Fibroblast of lung (primary cell): ENCODE measurements around the gene GINS3. TPM values are rescaled to one million over a fixed set of nuclear protein-coding genes. Genes with fewer than 3 reads are reported as not detected.

ENCODE experiments used
- DNase-seq, 2 donors: peaks; one replicate each; pipeline versions ENCODE4 v3.0.0 to v3.0.0-alpha.2; 2010; ENCODE audit warnings: low read depth in 2 of 2
- H2AFZ ChIP-seq: 2 replicates; pipeline ENCODE4 v1.5.1; 2012; ENCODE audit warnings: low read length, control low read depth, inconsistent platforms
- H3K27ac ChIP-seq: 2 replicates; pipeline ENCODE4 v1.5.1; 2011; ENCODE audit warnings: low read length, control low read depth; ENCODE audit not compliant: insufficient read depth
- H3K27me3 ChIP-seq: 2 replicates; pipeline ENCODE4 v1.5.1; 2011; ENCODE audit warnings: mild to moderate bottlenecking, low read length; ENCODE audit not compliant: control insufficient read depth, insufficient read depth
- H3K36me3 ChIP-seq: 2 replicates; pipeline ENCODE4 v1.5.1; 2011; ENCODE audit warnings: low read length; ENCODE audit not compliant: control insufficient read depth, insufficient read depth
- H3K4me1 ChIP-seq: 2 replicates; pipeline ENCODE4 v1.5.1; 2011; ENCODE audit warnings: low read length; ENCODE audit not compliant: control insufficient read depth, insufficient read depth; ENCODE audit errors: extremely low read depth
- H3K4me2 ChIP-seq: 2 replicates; pipeline ENCODE4 v1.5.1; 2011; ENCODE audit warnings: low read length, control low read depth; ENCODE audit not compliant: insufficient read depth; ENCODE audit errors: extremely low read depth
- H3K4me3 ChIP-seq, 4 experiments: fragments of 200-600 bp in 1 of 4; sonication (generic) in 1 of 4; replicated peaks in 1 of 4; 2 replicates each; pipeline ENCODE4 v1.5.1; 2011 to 2016; ENCODE audit warnings: low read length in 4 of 4, low read depth in 3 of 4, mild to moderate bottlenecking in 3 of 4, control low read depth in 2 of 4, inconsistent platforms in 1 of 4, mixed read lengths in 1 of 4; ENCODE audit not compliant: insufficient read depth in 1 of 4; ENCODE audit errors: control extremely low read depth in 1 of 4
- H3K79me2 ChIP-seq: 2 replicates; pipeline ENCODE4 v1.5.1; 2012; ENCODE audit warnings: mild to moderate bottlenecking, low read length, inconsistent platforms; ENCODE audit not compliant: control insufficient read depth, insufficient read depth
- H3K9ac ChIP-seq: 2 replicates; pipeline ENCODE4 v1.5.1; 2011; ENCODE audit warnings: mild to moderate bottlenecking, low read length, control low read depth; ENCODE audit not compliant: insufficient read depth
- H3K9me3 ChIP-seq: 2 replicates; pipeline ENCODE4 v1.5.1; 2012; ENCODE audit warnings: low read depth, low read length; ENCODE audit not compliant: control insufficient read depth, insufficient read depth
- H4K20me1 ChIP-seq: 2 replicates; pipeline ENCODE4 v1.5.1; 2011; ENCODE audit warnings: low read length; ENCODE audit not compliant: control insufficient read depth, insufficient read depth; ENCODE audit errors: extremely low read depth
- EZH2 ChIP-seq: IDR thresholded peaks from 2 replicates; pipeline ENCODE4 v1.5.1; 2012; ENCODE audit warnings: low read length, control low read depth, mild to moderate bottlenecking; ENCODE audit errors: missing control alignments
- polyA plus RNA-seq, 2 donors: library from polyadenylated mRNA; depleted of rRNA in 1 of 2; stranded (reverse) in 1 of 2; unstranded in 1 of 2; fragments of >200 nt; gene quantifications; 2 replicates each; pipeline ENCODE4 v1.2.1, GENCODE V29; 2011 to 2012; ENCODE audit warnings: missing spikeins in 1 of 2
- total RNA-seq: library from RNA; depleted of rRNA; stranded (reverse); fragments of >200 nt; gene quantifications from 2 replicates; pipeline ENCODE4 v1.2.1, GENCODE V29; 2014
- TF ChIP-seq, protein P1 (sequence below), 2 donors: IDR thresholded peaks in 1 of 2; conservative IDR thresholded peaks in 1 of 2; 1 replicate in 1 of 2; 2 replicates in 1 of 2; pipeline ENCODE4 v1.5.1; 2011 to 2012; ENCODE audit warnings: low read length in 2 of 2, control low read depth in 1 of 2, inconsistent platforms in 1 of 2, low read depth in 1 of 2, mild to moderate bottlenecking in 1 of 2

Gene GINS3
- total and polyA plus RNA-seq, 2 donors (not counting 1 experiment from before 2014, with no cell fraction given), result 1.8 to 5.9 TPM

DNA sequence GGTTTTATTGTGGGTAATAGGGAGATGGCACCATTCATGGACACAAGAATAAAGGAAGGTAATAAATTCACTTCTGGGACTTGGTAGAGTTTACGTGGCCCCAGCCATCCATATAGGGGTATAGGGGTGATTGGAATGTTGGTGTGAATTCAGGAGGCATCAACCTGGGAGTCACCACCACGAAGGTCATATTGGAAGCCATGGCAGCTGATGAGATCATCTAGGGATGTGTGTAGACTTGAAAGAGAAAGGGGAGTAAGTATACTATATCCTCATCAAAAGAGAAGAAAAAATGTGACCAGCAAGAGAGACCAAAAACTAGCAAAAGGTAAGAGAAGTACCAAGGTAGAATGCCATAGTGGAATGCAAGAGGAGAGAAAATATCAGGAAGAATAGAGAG, 26.6 kb upstream of the GINS3 start:
- no peaks in the 10 kb centered on the region for H4K20me1 ChIP-seq

DNA sequence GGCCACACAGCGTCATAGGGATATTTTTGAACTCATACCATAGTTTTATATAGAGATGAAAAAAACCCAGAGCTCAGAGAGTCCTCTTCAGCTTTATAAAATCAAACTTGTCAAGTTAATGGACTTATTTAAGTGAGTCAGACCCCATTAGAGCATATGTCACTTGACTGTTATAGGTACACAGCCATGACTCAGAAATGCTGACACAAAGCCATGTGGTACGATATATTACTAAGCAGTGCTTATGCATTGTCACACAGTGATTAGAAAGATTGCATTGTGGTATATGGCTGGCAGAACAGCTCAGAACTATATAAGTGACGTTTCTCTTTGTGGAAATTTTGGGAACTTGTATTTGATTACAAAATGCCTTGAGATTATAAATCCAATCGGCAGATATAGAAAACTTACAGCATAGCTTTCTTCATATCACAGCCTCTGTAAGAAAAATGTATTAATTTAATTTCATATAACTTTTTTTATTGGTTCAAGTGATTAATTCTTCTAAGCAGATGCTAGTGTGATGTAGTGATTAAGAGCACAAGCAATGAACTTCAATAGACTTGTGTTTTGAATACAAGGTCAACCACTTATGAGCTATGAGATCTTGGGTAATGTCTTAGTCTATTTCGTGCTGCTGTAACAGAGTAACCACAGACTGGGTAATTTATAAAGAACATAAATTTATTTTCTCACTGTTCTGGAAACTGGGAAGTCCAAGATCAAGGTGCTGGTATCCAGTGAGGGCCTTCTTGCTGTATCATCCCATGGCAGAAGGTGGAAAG, 25.8 kb upstream of the GINS3 start:
- TF ChIP-seq EZH2, result no peak
- TF ChIP-seq, protein P1, sequence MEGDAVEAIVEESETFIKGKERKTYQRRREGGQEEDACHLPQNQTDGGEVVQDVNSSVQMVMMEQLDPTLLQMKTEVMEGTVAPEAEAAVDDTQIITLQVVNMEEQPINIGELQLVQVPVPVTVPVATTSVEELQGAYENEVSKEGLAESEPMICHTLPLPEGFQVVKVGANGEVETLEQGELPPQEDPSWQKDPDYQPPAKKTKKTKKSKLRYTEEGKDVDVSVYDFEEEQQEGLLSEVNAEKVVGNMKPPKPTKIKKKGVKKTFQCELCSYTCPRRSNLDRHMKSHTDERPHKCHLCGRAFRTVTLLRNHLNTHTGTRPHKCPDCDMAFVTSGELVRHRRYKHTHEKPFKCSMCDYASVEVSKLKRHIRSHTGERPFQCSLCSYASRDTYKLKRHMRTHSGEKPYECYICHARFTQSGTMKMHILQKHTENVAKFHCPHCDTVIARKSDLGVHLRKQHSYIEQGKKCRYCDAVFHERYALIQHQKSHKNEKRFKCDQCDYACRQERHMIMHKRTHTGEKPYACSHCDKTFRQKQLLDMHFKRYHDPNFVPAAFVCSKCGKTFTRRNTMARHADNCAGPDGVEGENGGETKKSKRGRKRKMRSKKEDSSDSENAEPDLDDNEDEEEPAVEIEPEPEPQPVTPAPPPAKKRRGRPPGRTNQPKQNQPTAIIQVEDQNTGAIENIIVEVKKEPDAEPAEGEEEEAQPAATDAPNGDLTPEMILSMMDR (conservative IDR thresholded peaks at IDR 0.05 in 1 of 2, IDR thresholded peaks at IDR 0.05 in 1 of 2; ENCODE audit: low read depth in 1 of 2, low read length in 2 of 2), result no peak

More for the DNA sequence above, 26.6 kb upstream of the GINS3 start:
- H3K27me3 ChIP-seq, result no peaks in the 10 kb centered on the region
- H3K9ac ChIP-seq, result no peak overlapping the region
- no peaks in the 10 kb centered on the region for H3K36me3 ChIP-seq
- no peak overlapping the region for H3K4me3 ChIP-seq
- no peak for DNase-seq
- H3K4me1 ChIP-seq, result no peaks in the 10 kb centered on the region
- H2AFZ ChIP-seq, result no peak overlapping the region
- TF ChIP-seq, protein P1 (conservative IDR thresholded peaks at IDR 0.05 in 1 of 2, IDR thresholded peaks at IDR 0.05 in 1 of 2; ENCODE audit: low read depth in 1 of 2, low read length in 2 of 2), result no peak
- no peak for TF ChIP-seq EZH2
- no peaks in the 10 kb centered on the region for H3K9me3 ChIP-seq
- H3K79me2 ChIP-seq, result no peaks in the 10 kb centered on the region
- H3K4me2 ChIP-seq, result no peak overlapping the region
- H3K27ac ChIP-seq, result no peak overlapping the region

DNA sequence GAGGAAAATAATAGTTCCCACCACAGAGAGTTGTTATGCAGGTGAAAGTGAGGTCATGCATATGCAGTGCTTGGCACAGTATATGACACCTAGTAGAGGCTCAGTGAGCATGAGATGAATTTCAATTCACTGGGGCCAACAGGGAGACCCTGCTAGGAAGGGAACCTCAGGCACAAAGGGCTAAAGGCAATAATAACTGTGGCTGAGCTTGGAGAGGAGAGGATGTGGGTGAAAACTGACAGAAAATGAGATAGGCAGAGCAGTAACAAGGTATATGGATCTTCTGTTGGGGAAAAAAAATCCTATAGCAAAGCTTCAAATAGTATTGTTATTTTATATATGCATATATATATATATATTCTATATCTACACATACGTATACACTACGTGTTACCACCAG, 25.0 kb upstream of the GINS3 start:
- no peak overlapping the region for H3K4me2 ChIP-seq

More for the DNA sequence above, 25.8 kb upstream of the GINS3 start:
- Histone ChIP-seq H3K27me3 (no peaks in the 10 kb centered on the region), H2AFZ (no peak overlapping the region), H3K4me1 (no peaks in the 10 kb centered on the region), H3K79me2 (no peaks in the 10 kb centered on the region), H3K4me2 (no peak overlapping the region), H3K36me3 (no peaks in the 10 kb centered on the region), H3K9me3 (no peaks in the 10 kb centered on the region), H3K27ac (no peak overlapping the region), H4K20me1 (no peaks in the 10 kb centered on the region), H3K9ac (no peak overlapping the region), H3K4me3 (no peak overlapping the region)
- DNase-seq, result peak; percentile 46 to 83

More for the DNA sequence above, 25.0 kb upstream of the GINS3 start:
- Histone ChIP-seq H2AFZ (no peak overlapping the region), H3K27ac (no peak overlapping the region), H3K36me3 (no peaks in the 10 kb centered on the region), H3K4me3 (no peak overlapping the region), H3K79me2 (no peaks in the 10 kb centered on the region), H3K4me1 (no peaks in the 10 kb centered on the region), H3K9ac (no peak overlapping the region), H3K27me3 (no peaks in the 10 kb centered on the region), H3K9me3 (no peaks in the 10 kb centered on the region), H4K20me1 (no peaks in the 10 kb centered on the region)
- TF ChIP-seq EZH2, result no peak
- TF ChIP-seq, protein P1 (conservative IDR thresholded peaks at IDR 0.05 in 1 of 2, IDR thresholded peaks at IDR 0.05 in 1 of 2; ENCODE audit: low read depth in 1 of 2, low read length in 2 of 2), result no peak
- DNase-seq, result no peak
